ENCODE data around the gene RENBP. TPM values are rescaled to one million over a fixed set of nuclear protein-coding genes. Genes with fewer than 3 reads are reported as not detected.

Gene RENBP
- total RNA-seq, 2 experiments from 2014 or later: 18.1 to 18.8 TPM

- POLR2A ChIA-PET: interaction anchor here (0.7 to 7.6 kb wide), 7 partner anchors 12 to 49 kb away, joined by 3 to 110 read pairs (median 16); partner anchors contain the start of genes ARHGAP4 and IRAK1
- Mint-ChIP-seq H3K4me1 (peaks cover 6% of the 10 kb centered on the region), H3K36me3 (peaks cover 17% of the 10 kb centered on the region), H3K4me3 (peak overlapping the region; percentile 100), H3K9me3 (no peaks in the 10 kb centered on the region), H3K27me3 (no peaks in the 10 kb centered on the region), H3K27ac (peak overlapping the region; percentile 100)
- ATAC-seq (ENCODE audit: low read depth) (no peak), DNase-seq (peak; percentile 62)
These were observed 24.3 kb upstream of the RENBP start for GRCh38 chrX:153968754-153969124.

GRCh38 chrX:153968255-153968654 is 23.8 kb upstream of the RENBP start:
- H3K27ac Mint-ChIP-seq: peak overlapping the region; percentile 100
- no peaks in the 10 kb centered on the region for H3K9me3 Mint-ChIP-seq
- H3K36me3 Mint-ChIP-seq: peaks cover 17% of the 10 kb centered on the region
- H3K27me3 Mint-ChIP-seq: no peaks in the 10 kb centered on the region
- H3K4me1 Mint-ChIP-seq: peaks cover 6% of the 10 kb centered on the region
- DNase-seq (no peak), ATAC-seq (ENCODE audit: low read depth) (no peak)
- POLR2A ChIA-PET: interaction anchor here (1.1 to 7.6 kb wide), 7 partner anchors 13 to 241 kb away, joined by 5 to 110 read pairs (median 15); partner anchors contain the start of genes ARHGAP4 and IRAK1
- H3K4me3 Mint-ChIP-seq: peak overlapping the region; percentile 100

- POLR2A ChIA-PET: interaction anchor here (0.7 to 7.6 kb wide), 12 partner anchors 11 to 522 kb away, joined by 3 to 110 read pairs (median 6); partner anchors contain the start of genes ARHGAP4 and IRAK1
- Mint-ChIP-seq H3K36me3 (peaks cover 17% of the 10 kb centered on the region), H3K4me3 (peak overlapping the region; percentile 100), H3K4me1 (peaks cover 6% of the 10 kb centered on the region), H3K27me3 (no peaks in the 10 kb centered on the region), H3K27ac (peak overlapping the region; percentile 100), H3K9me3 (no peaks in the 10 kb centered on the region)
- ATAC-seq (ENCODE audit: low read depth) (peak; percentile 15), DNase-seq (peak; percentile 62)
These were observed 23.2 kb upstream of the RENBP start for GRCh38 chrX:153967536-153968224.

- Mint-ChIP-seq H3K27me3 (no peaks in the 10 kb centered on the region), H3K27ac (peak overlapping the region; percentile 100), H3K4me3 (peak overlapping the region; percentile 100), H3K4me1 (peaks cover 6% of the 10 kb centered on the region), H3K9me3 (no peaks in the 10 kb centered on the region), H3K36me3 (peaks cover 17% of the 10 kb centered on the region)
- POLR2A ChIA-PET: interaction anchor here (0.7 to 7.6 kb wide), 11 partner anchors 11 to 523 kb away, joined by 3 to 110 read pairs (median 4); partner anchors contain the start of genes ARHGAP4 and IRAK1
- no peak for DNase-seq
- peak; percentile 6 for ATAC-seq (ENCODE audit: low read depth)
These were observed 22.5 kb upstream of the RENBP start for GRCh38 chrX:153966841-153967535.

- Mint-ChIP-seq H3K36me3 (peaks cover 17% of the 10 kb centered on the region), H3K27me3 (no peaks in the 10 kb centered on the region), H3K9me3 (no peaks in the 10 kb centered on the region), H3K27ac (peak overlapping the region; percentile 100), H3K4me3 (peak overlapping the region; percentile 100), H3K4me1 (peaks cover 6% of the 10 kb centered on the region)
- ATAC-seq (ENCODE audit: low read depth) (no peak), DNase-seq (no peak)
- POLR2A ChIA-PET: interaction anchor here (0.7 to 7.6 kb wide), 6 partner anchors 17 to 52 kb away, joined by 3 to 110 read pairs (median 12); partner anchors contain the start of genes ARHGAP4 and IRAK1
These were observed 21.8 kb upstream of the RENBP start for GRCh38 chrX:153966283-153966688.

GRCh38 chrX:153965406-153965805 is 21.0 kb upstream of the RENBP start:
- no peaks in the 10 kb centered on the region for H3K27me3 Mint-ChIP-seq

GRCh38 chrX:153964105-153964504 is 19.7 kb upstream of the RENBP start:
- Mint-ChIP-seq H3K36me3 (peaks cover 11% of the 10 kb centered on the region), H3K9me3 (no peaks in the 10 kb centered on the region), H3K4me3 (no peak overlapping the region), H3K4me1 (peaks cover 6% of the 10 kb centered on the region), H3K27ac (no peak overlapping the region), H3K27me3 (no peaks in the 10 kb centered on the region)
- ATAC-seq (ENCODE audit: low read depth) (no peak), DNase-seq (no peak)
- POLR2A ChIA-PET: no interaction called here

More at GRCh38 chrX:153965406-153965805, 21.0 kb upstream of the RENBP start:
- H3K27ac Mint-ChIP-seq: peak overlapping the region; percentile 100
- ATAC-seq (ENCODE audit: low read depth) (no peak), DNase-seq (no peak)
- no peaks in the 10 kb centered on the region for H3K9me3 Mint-ChIP-seq
- H3K4me1 Mint-ChIP-seq: peaks cover 6% of the 10 kb centered on the region
- POLR2A ChIA-PET: no interaction called here
- H3K36me3 Mint-ChIP-seq: peaks cover 16% of the 10 kb centered on the region
- H3K4me3 Mint-ChIP-seq: peak overlapping the region; percentile 10

- no peak for DNase-seq
- Mint-ChIP-seq H3K36me3 (peaks cover 11% of the 10 kb centered on the region), H3K9me3 (no peaks in the 10 kb centered on the region), H3K27ac (no peak overlapping the region), H3K27me3 (no peaks in the 10 kb centered on the region), H3K4me3 (no peak overlapping the region), H3K4me1 (peaks cover 6% of the 10 kb centered on the region)
- ATAC-seq (ENCODE audit: low read depth): no peak
- POLR2A ChIA-PET: interaction anchor here (0.8 kb wide), 1 partner anchor 18 kb away, joined by 5 read pairs; no protein-coding TSS in a partner anchor
These were observed 19.1 kb upstream of the RENBP start for GRCh38 chrX:153963546-153963945.

GRCh38 chrX:153961292-153961691 is 16.8 kb upstream of the RENBP start:
- POLR2A ChIA-PET: interaction anchor here (1.1 to 1.3 kb wide), 2 partner anchors 29 to 52 kb away, joined by 3 read pairs; no protein-coding TSS in a partner anchor
- no peaks in the 10 kb centered on the region for H3K9me3 Mint-ChIP-seq
- DNase-seq: no peak
- no peak overlapping the region for H3K27ac Mint-ChIP-seq
- peaks cover 2% of the 10 kb centered on the region for H3K4me1 Mint-ChIP-seq
- ATAC-seq (ENCODE audit: low read depth): no peak
- no peaks in the 10 kb centered on the region for H3K36me3 Mint-ChIP-seq
- no peak overlapping the region for H3K4me3 Mint-ChIP-seq
- H3K27me3 Mint-ChIP-seq: no peaks in the 10 kb centered on the region

GRCh38 chrX:153960786-153961185 is 16.3 kb upstream of the RENBP start:
- no peak overlapping the region for H3K27ac Mint-ChIP-seq
- no peaks in the 10 kb centered on the region for H3K9me3 Mint-ChIP-seq
- no peaks in the 10 kb centered on the region for H3K4me1 Mint-ChIP-seq
- POLR2A ChIA-PET: no interaction called here
- no peaks in the 10 kb centered on the region for H3K27me3 Mint-ChIP-seq
- ATAC-seq (ENCODE audit: low read depth): no peak
- DNase-seq: no peak
- H3K36me3 Mint-ChIP-seq: no peaks in the 10 kb centered on the region
- H3K4me3 Mint-ChIP-seq: no peak overlapping the region

GRCh38 chrX:153960077-153960476 is 15.6 kb upstream of the RENBP start:
- ATAC-seq (ENCODE audit: low read depth) (no peak), DNase-seq (no peak)
- no peak overlapping the region for H3K27ac Mint-ChIP-seq
- no peaks in the 10 kb centered on the region for H3K9me3 Mint-ChIP-seq
- no peak overlapping the region for H3K4me3 Mint-ChIP-seq
- POLR2A ChIA-PET: no interaction called here
- H3K27me3 Mint-ChIP-seq: no peaks in the 10 kb centered on the region
- H3K36me3 Mint-ChIP-seq: no peaks in the 10 kb centered on the region
- no peaks in the 10 kb centered on the region for H3K4me1 Mint-ChIP-seq

- no peaks in the 10 kb centered on the region for H3K27me3 Mint-ChIP-seq
- H3K27ac Mint-ChIP-seq: no peak overlapping the region
- no peaks in the 10 kb centered on the region for H3K36me3 Mint-ChIP-seq
- no peaks in the 10 kb centered on the region for H3K4me1 Mint-ChIP-seq
- H3K9me3 Mint-ChIP-seq: no peaks in the 10 kb centered on the region
- H3K4me3 Mint-ChIP-seq: no peak overlapping the region
- ATAC-seq (ENCODE audit: low read depth) (no peak), DNase-seq (no peak)
- POLR2A ChIA-PET: interaction anchor here (1.1 kb wide), 1 partner anchor 12 kb away, joined by 4 read pairs; no protein-coding TSS in a partner anchor
These were observed 15.2 kb upstream of the RENBP start for GRCh38 chrX:153959649-153960048.

- H3K27ac Mint-ChIP-seq: no peak overlapping the region
- H3K4me1 Mint-ChIP-seq: no peaks in the 10 kb centered on the region
- POLR2A ChIA-PET: interaction anchor here (1.1 kb wide), 1 partner anchor 11 kb away, joined by 4 read pairs; no protein-coding TSS in a partner anchor
- ATAC-seq (ENCODE audit: low read depth) (no peak), DNase-seq (no peak)
- H3K4me3 Mint-ChIP-seq: no peak overlapping the region
- no peaks in the 10 kb centered on the region for H3K9me3 Mint-ChIP-seq
- H3K27me3 Mint-ChIP-seq: no peaks in the 10 kb centered on the region
- no peaks in the 10 kb centered on the region for H3K36me3 Mint-ChIP-seq
These were observed 14.2 kb upstream of the RENBP start for GRCh38 chrX:153958605-153959004.

Measured in activated naive CD8-positive, alpha-beta T cell treated with anti-CD3 and anti-CD28 coated beads, Interleukin-2, amount 10 ng/mL, durations not matched to agents 7 days and 5 days (primary cell).